NCI-H1417 treated with DMSO at 0.1 percent for 48 hours (cell line): Measurements from ENCODE around the gene CRELD2.

Experiments
- DNase-seq: peaks from one replicate; lab custom pipeline; 2025; lab: John Stamatoyannopoulos, UW

CRELD2 gene

GRCh38 chr22:49956914-49957825 lies 38.7 kb downstream of the CRELD2 start:
- DNase-seq = no peak

GRCh38 chr22:49957826-49958365 lies 39.5 kb downstream of the CRELD2 start:
- DNase-seq = no peak

GRCh38 chr22:49958366-49958921 lies 40.0 kb downstream of the CRELD2 start:
- DNase-seq = no peak

- DNase-seq = no peak
Measured at GRCh38 chr22:49958931-49959781, 40.7 kb downstream of the CRELD2 start.

- no peak for DNase-seq
Measured at GRCh38 chr22:49959782-49960158, 41.3 kb downstream of the CRELD2 start.

- DNase-seq = peak; percentile 40
Measured at GRCh38 chr22:49960159-49961004, 41.9 kb downstream of the CRELD2 start, which contains the start of gene PIM3. PIM3 (plus strand) TSS chr22:49960772; CDS start chr22:49960948, 176 bp downstream.

GRCh38 chr22:49961005-49961600 lies 42.7 kb downstream of the CRELD2 start:
- no peak for DNase-seq

GRCh38 chr22:49961601-49962011 lies 43.2 kb downstream of the CRELD2 start:
- no peak for DNase-seq

- DNase-seq = no peak
Measured at GRCh38 chr22:49962012-49962750, 43.7 kb downstream of the CRELD2 start.

GRCh38 chr22:49962751-49963646 lies 44.6 kb downstream of the CRELD2 start:
- no peak for DNase-seq

GRCh38 chr22:49963647-49964026 lies 45.2 kb downstream of the CRELD2 start:
- DNase-seq = no peak

- no peak for DNase-seq
Measured at GRCh38 chr22:49964136-49965090, 46.0 kb downstream of the CRELD2 start.

- no peak for DNase-seq
Measured at GRCh38 chr22:49965091-49966040, 46.9 kb downstream of the CRELD2 start.

- DNase-seq = no peak
Measured at GRCh38 chr22:49966041-49966773, 47.8 kb downstream of the CRELD2 start.

- no peak for DNase-seq
Measured at GRCh38 chr22:49966774-49967705, 48.6 kb downstream of the CRELD2 start.
